Measurements from ENCODE around the gene RBMX. TPM values are rescaled to one million over a fixed set of nuclear protein-coding genes. Genes with fewer than 3 reads are reported as not detected.

The RBMX gene
- total and polyA plus RNA-seq, 2 donors (not counting 3 experiments of a cell fraction or from before 2014, with no cell fraction given) = 117 to 235 TPM

- ChIA-PET CTCF (no interaction called here), POLR2A (interaction anchor here (1.0 kb wide), 1 partner anchor 13 kb away, joined by 18 read pairs; the partner anchor contains the start of gene RBMX)
- DNase-seq (ENCODE audit: low read depth, low spot score) (no peak), FAIRE-seq (no peak)
- H3K27ac ChIP-seq (ENCODE audit: insufficient read depth, low read depth, low read length) = no peak overlapping the region
- no peak overlapping the region for H3K9ac ChIP-seq (replicated peaks; ENCODE audit: extremely low read depth, insufficient read depth, low read length)
- no peaks in the 10 kb centered on the region for H4K20me1 ChIP-seq (replicated peaks; ENCODE audit: control insufficient read depth, extremely low read depth, insufficient read depth, low read length)
- BruUV-seq (replicated peaks) = no TSS peak
- no peaks in the 10 kb centered on the region for H3K4me1 ChIP-seq (ENCODE audit: control insufficient read depth, extremely low read depth, insufficient read depth, low read length)
- intact Hi-C loops (cut with micrococcal nuclease) = no loop called here
- no peak overlapping the region for H2AFZ ChIP-seq (ENCODE audit: low read depth, low read length)
- TF ChIP-seq EZH2 (IDR thresholded peaks at IDR 0.05; ENCODE audit: borderline replicate concordance, low read depth, low read length, severe bottlenecking) (no peak), POLR2A (IDR thresholded peaks at IDR 0.05; ENCODE audit: low read depth, low read length) (no peak), MYC (IDR thresholded peaks at IDR 0.05; ENCODE audit: low read depth, low read length) (no peak), CTCF (IDR thresholded peaks at IDR 0.05; ENCODE audit: extremely low read depth in 1 of 2, insufficient read depth in 1 of 2, low read depth in 1 of 2, low read length in 2 of 2) (no peak), GATA2 (IDR thresholded peaks at IDR 0.05; ENCODE audit: insufficient read depth, insufficient read length, low read depth, low read length) (no peak), FOS (IDR thresholded peaks at IDR 0.05; ENCODE audit: borderline replicate concordance, insufficient read depth, low read length) (no peak), MAX (IDR thresholded peaks at IDR 0.05; ENCODE audit: insufficient read depth, insufficient read length) (no peak), POLR2AphosphoS5 (IDR thresholded peaks at IDR 0.05; ENCODE audit: insufficient read depth, low read depth, low read length) (no peak)
- peaks cover 12 to 15% of the 10 kb centered on the region in 2 experiments for H3K36me3 ChIP-seq (ENCODE audit: control insufficient read depth in 2 of 2, extremely low read depth in 1 of 2, insufficient read depth in 2 of 2, low read length in 2 of 2)
- no peak overlapping the region for H3K4me3 ChIP-seq (replicated peaks in 1 of 3; ENCODE audit: insufficient read depth in 1 of 3, low read depth in 1 of 3, low read length in 3 of 3)
- peaks cover 21% of the 10 kb centered on the region for H3K79me2 ChIP-seq (ENCODE audit: control insufficient read depth, insufficient read depth, low read length)
- H3K27me3 ChIP-seq (ENCODE audit: control insufficient read depth in 2 of 2, insufficient read depth in 2 of 2, low read length in 2 of 2) = no peaks in the 10 kb centered on the region
- no peaks in the 10 kb centered on the region for H3K9me1 ChIP-seq (replicated peaks; ENCODE audit: control insufficient read depth, extremely low read depth, insufficient read depth, low read length)
- dilution Hi-C loops (cut with MboI; ENCODE audit: extremely low pct_ligation_motif_present, low sequenced_read_pairs) = no loop called here
- no peak overlapping the region for H3K4me2 ChIP-seq (ENCODE audit: insufficient read depth, low read length)
- no peaks in the 10 kb centered on the region for H3K9me3 ChIP-seq (replicated peaks; ENCODE audit: control insufficient read depth, insufficient read depth, low read length)
Measured at GRCh38 chrX:136867096-136867491, 13.4 kb downstream of the RBMX start.

All from endothelial cell of umbilical vein (primary cell).